A673 (cell line): Measurements from ENCODE around the gene SPPL2B.

Experiments
- CTCF ChIP-seq: fragments of 300-800, 200-600 bp; sonication (generic); conservative IDR thresholded peaks from 2 replicates; pipeline ENCODE4 v1.5.1; 2017; ENCODE audit warnings: low read depth, mild to moderate bottlenecking, antibody characterized with exemption, low read length, moderate library complexity, mixed read lengths
- EZH2 ChIP-seq: fragments of 200-600 bp; sonication (generic); IDR thresholded peaks from 2 replicates; pipeline ENCODE4 v1.6.1; 2017; ENCODE audit warnings: borderline replicate concordance, low read depth, mild to moderate bottlenecking, mixed read lengths, antibody characterized with exemption, low read length; ENCODE audit not compliant: poor library complexity, severe bottlenecking

DNA sequence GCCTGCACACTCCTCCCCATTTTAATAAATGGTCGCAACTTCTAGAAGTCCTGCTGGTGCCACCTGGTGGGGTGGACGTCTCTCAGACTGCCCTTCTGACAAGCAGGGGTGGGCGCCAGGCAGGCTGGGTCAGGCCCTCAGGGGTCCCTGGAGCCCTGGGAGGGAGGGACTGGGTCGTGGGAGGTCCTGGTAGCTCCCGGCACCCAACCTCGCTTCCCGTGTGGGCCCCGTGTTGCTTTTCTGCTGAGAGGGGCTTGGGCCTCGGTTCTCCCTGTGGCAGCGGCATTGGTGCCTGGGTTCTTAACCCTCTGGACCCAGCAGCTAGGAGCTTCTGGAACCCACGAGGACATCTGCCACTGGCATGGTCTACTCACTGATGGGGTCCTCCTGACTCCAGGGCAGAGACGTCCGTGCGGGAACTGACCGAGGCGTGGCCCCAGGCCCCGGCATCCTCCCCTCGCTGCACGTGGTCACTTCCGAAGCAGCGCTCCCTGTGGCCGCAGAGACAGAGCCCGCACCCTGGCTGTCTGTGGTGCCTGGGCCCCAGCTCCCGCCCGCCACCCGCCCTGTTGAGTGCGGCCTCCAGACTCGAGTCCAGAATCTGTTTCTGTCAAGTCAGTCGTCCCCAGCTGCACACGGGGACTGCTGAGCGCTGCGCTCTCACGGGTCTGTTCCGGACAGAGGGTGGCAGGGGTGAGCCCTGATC is 25.6 kb downstream of the SPPL2B start:
- no peak for TF ChIP-seq CTCF
- no peak for TF ChIP-seq EZH2
